Measurements from ENCODE around the gene CELF2.

The CELF2 gene

DNA sequence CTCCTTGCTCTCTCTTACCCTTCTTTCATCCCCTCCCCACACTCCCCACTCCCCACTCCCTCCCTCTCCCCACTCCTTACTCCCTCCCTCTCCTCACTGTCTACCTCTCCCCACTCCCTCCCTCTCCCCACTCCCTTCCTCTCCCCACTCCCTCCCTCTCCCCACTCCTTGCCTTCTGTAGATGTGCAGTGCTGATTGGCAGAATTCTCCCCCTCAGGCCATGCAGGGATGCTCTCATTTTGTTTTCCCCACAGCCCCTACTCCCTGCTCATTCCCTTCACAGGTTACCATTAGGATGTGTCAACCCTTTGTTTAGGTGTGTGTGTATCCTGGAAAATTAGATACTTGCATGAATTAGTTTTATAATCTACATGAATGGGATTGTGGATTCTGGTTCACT lies 90.3 kb downstream of the CELF2 start:
- Histone ChIP-seq H3K27ac (ENCODE audit: low read depth, low read length) (no peak overlapping the region), H3K27me3 (ENCODE audit: control insufficient read depth in 1 of 2, insufficient read depth in 2 of 2, low read length in 2 of 2) (no peaks in the 10 kb centered on the region), H3K4me3 (ENCODE audit: low read depth in 1 of 2, low read length in 2 of 2) (no peak overlapping the region), H3K9ac (ENCODE audit: low read length) (no peak overlapping the region), H3K9me3 (ENCODE audit: low read length) (no peaks in the 10 kb centered on the region), H3K36me3 (ENCODE audit: insufficient read depth, low read length) (no peaks in the 10 kb centered on the region), H3K4me1 (ENCODE audit: insufficient read depth, low read length) (no peaks in the 10 kb centered on the region)

DNA sequence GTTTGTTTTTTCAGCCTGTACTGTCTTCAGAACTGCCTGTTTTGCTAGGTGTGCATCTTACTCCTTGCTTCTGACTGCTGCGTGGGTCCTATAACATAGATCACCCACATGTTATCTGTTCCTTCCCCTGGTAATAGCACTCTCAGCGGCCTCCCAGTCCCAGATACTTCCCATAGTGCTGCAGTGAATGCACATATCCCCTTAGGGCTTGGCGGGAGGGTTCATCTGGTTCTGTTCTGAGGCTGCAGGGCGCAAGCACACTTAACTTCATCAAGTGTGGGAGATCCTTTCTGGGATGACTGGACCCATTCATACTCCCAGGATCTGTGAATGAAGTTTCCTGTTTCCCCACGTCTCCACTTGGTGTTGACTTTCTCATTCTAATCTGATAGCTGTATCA lies 90.7 kb downstream of the CELF2 start:
- H3K36me3 ChIP-seq (ENCODE audit: insufficient read depth, low read length), result no peaks in the 10 kb centered on the region
- H3K9me3 ChIP-seq (ENCODE audit: low read length), result no peaks in the 10 kb centered on the region
- H3K4me3 ChIP-seq (ENCODE audit: low read depth in 1 of 2, low read length in 2 of 2), result no peak overlapping the region
- no peak overlapping the region for H3K9ac ChIP-seq (ENCODE audit: low read length)
- H3K27ac ChIP-seq (ENCODE audit: low read depth, low read length), result no peak overlapping the region
- no peaks in the 10 kb centered on the region for H3K27me3 ChIP-seq (ENCODE audit: control insufficient read depth in 1 of 2, insufficient read depth in 2 of 2, low read length in 2 of 2)
- no peaks in the 10 kb centered on the region for H3K4me1 ChIP-seq (ENCODE audit: insufficient read depth, low read length)

DNA sequence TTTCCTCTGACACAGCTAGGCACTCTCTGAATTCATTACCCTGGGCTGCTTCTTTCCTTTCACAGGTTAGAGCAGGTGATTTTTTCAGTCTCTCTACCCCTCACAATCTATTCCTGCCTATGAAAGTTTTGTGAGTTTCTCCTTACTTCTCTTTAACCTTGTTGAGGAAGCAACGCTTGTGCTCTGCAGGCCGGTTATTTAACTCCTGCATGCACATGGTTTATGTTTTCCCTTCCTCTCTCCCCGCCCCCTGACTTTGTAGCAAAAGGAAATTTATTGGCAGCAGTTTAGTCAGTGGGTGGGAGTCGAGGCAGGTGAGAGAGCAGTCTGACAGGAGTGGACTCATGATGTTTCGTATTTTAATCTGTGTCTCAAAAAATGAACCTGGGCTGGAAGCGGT lies 91.9 kb downstream of the CELF2 start:
- no peaks in the 10 kb centered on the region for H3K4me1 ChIP-seq (ENCODE audit: insufficient read depth, low read length)
- no peaks in the 10 kb centered on the region for H3K27me3 ChIP-seq (ENCODE audit: control insufficient read depth in 1 of 2, insufficient read depth in 2 of 2, low read length in 2 of 2)
- no peak overlapping the region for H3K9ac ChIP-seq (ENCODE audit: low read length)
- no peaks in the 10 kb centered on the region for H3K36me3 ChIP-seq (ENCODE audit: insufficient read depth, low read length)
- H3K9me3 ChIP-seq (ENCODE audit: low read length), result no peaks in the 10 kb centered on the region
- no peak overlapping the region for H3K27ac ChIP-seq (ENCODE audit: low read depth, low read length)
- H3K4me3 ChIP-seq (ENCODE audit: low read depth in 1 of 2, low read length in 2 of 2), result no peak overlapping the region

DNA sequence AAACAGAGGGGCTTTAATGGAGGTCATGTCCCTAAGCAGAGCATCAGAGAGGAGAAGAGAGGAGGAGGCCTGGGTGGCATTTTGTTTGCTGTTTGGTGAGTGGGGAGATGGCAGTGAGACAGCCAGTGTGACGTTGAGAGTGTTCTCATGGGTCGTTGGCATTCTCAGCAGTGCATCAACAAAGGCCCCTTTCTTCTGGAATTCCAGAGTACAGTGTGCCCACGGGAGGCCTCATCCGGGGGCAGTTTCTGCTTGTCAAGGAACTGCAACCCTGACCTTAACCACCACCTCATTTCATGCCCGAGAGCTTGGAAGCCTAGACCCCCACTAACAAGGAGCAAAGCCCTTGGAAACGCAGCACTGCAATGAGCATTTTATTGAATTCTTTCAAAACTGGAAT lies 92.9 kb downstream of the CELF2 start:
- Histone ChIP-seq H3K9ac (ENCODE audit: low read length) (no peak overlapping the region), H3K4me3 (ENCODE audit: low read depth in 1 of 2, low read length in 2 of 2) (no peak overlapping the region), H3K27ac (ENCODE audit: low read depth, low read length) (no peak overlapping the region), H3K27me3 (ENCODE audit: control insufficient read depth in 1 of 2, insufficient read depth in 2 of 2, low read length in 2 of 2) (no peaks in the 10 kb centered on the region), H3K4me1 (ENCODE audit: insufficient read depth, low read length) (no peaks in the 10 kb centered on the region), H3K36me3 (ENCODE audit: insufficient read depth, low read length) (no peaks in the 10 kb centered on the region), H3K9me3 (ENCODE audit: low read length) (no peaks in the 10 kb centered on the region)

DNA sequence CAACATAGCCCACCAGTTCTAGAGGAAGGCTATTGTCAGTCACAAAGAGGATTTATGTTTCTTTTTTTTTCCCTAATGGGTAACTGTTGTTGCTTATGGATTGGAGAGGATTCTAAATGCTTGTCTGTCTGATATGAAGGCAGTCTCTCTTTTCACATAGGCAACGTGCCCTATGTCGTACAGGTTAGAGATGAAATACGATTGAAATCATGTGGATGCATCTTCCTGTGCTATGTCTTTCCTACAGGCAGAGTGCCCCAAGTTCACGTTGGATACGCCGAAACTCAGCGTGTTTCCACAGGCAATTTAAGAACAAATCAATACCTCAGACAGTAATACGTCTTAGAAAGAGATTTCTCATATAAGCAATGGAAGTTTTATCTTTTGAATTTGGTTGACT lies 93.8 kb downstream of the CELF2 start:
- H3K9ac ChIP-seq (ENCODE audit: low read length), result no peak overlapping the region
- no peak overlapping the region for H3K4me3 ChIP-seq (ENCODE audit: low read depth in 1 of 2, low read length in 2 of 2)
- H3K4me1 ChIP-seq (ENCODE audit: insufficient read depth, low read length), result no peaks in the 10 kb centered on the region
- no peak overlapping the region for H3K27ac ChIP-seq (ENCODE audit: low read depth, low read length)
- no peaks in the 10 kb centered on the region for H3K36me3 ChIP-seq (ENCODE audit: insufficient read depth, low read length)
- no peaks in the 10 kb centered on the region for H3K27me3 ChIP-seq (ENCODE audit: control insufficient read depth in 1 of 2, insufficient read depth in 2 of 2, low read length in 2 of 2)
- H3K9me3 ChIP-seq (ENCODE audit: low read length), result no peaks in the 10 kb centered on the region

DNA sequence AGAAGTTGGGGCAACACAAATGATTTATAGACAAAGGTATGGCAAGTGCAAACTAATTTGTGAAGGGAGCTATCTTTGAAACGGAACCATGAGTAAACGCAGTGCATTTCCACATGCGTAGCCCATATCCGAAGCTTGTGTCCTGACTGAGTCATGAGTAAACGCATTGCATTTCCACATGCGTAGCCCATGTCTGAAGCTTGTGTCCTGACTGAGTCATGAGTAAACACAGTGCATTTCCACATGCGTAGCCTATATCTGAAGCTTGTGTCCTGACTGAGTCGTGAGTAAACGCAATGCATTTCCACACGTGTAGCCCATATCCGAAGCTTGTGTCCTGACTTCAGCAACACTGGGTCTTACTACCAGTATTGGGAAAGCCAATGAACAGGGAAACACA lies 95.0 kb downstream of the CELF2 start:
- Histone ChIP-seq H3K36me3 (ENCODE audit: insufficient read depth, low read length) (no peaks in the 10 kb centered on the region), H3K9ac (ENCODE audit: low read length) (no peak overlapping the region), H3K27me3 (ENCODE audit: control insufficient read depth in 1 of 2, insufficient read depth in 2 of 2, low read length in 2 of 2) (no peaks in the 10 kb centered on the region), H3K9me3 (ENCODE audit: low read length) (no peaks in the 10 kb centered on the region), H3K27ac (ENCODE audit: low read depth, low read length) (no peak overlapping the region), H3K4me3 (ENCODE audit: low read depth in 1 of 2, low read length in 2 of 2) (no peak overlapping the region), H3K4me1 (ENCODE audit: insufficient read depth, low read length) (no peaks in the 10 kb centered on the region)

DNA sequence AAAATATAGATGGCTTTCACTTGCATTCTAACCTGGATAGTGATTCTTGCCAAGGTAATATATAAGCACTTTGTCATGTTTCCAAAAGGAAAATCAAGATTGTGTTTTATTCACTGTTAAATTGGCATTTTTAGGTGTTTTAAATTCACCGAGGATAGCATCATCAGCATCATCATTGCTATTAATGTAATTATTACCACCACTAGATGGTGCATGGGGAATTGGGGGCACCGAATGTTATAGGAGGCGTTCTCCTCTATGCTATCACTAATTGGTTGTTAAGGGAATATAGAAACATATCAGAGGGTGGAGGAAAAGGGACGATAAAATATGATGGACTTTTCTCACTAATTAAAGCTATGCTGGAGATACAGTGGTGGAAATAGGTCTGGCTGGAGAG lies 95.5 kb downstream of the CELF2 start:
- Histone ChIP-seq H3K9me3 (ENCODE audit: low read length) (no peaks in the 10 kb centered on the region), H3K4me1 (ENCODE audit: insufficient read depth, low read length) (no peaks in the 10 kb centered on the region), H3K27ac (ENCODE audit: low read depth, low read length) (no peak overlapping the region), H3K9ac (ENCODE audit: low read length) (no peak overlapping the region), H3K27me3 (ENCODE audit: control insufficient read depth in 1 of 2, insufficient read depth in 2 of 2, low read length in 2 of 2) (no peaks in the 10 kb centered on the region), H3K4me3 (ENCODE audit: low read depth in 1 of 2, low read length in 2 of 2) (no peak overlapping the region), H3K36me3 (ENCODE audit: insufficient read depth, low read length) (no peaks in the 10 kb centered on the region)

DNA sequence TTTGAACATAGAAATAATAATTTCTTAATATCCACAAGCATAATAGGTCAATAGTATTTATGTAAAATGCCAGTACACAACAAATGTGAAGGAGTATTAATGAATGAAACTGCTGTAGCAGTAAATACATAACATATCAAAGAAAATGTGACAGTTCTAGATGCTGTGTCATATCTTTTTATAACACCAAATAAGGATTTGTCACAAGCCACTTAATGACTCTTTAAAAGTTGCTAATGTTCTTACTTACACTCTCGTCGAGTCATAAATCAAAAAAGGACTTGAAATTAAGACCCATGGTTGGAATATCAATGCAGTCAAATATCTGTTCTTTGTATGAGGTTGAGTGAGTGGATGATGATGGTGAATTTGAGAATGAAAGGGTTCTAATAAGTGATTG lies 96.6 kb downstream of the CELF2 start:
- H3K4me3 ChIP-seq (ENCODE audit: low read depth in 1 of 2, low read length in 2 of 2), result no peak overlapping the region
- H3K27ac ChIP-seq (ENCODE audit: low read depth, low read length), result no peak overlapping the region
- no peak overlapping the region for H3K9ac ChIP-seq (ENCODE audit: low read length)
- no peaks in the 10 kb centered on the region for H3K4me1 ChIP-seq (ENCODE audit: insufficient read depth, low read length)
- H3K27me3 ChIP-seq (ENCODE audit: control insufficient read depth in 1 of 2, insufficient read depth in 2 of 2, low read length in 2 of 2), result no peaks in the 10 kb centered on the region
- no peaks in the 10 kb centered on the region for H3K9me3 ChIP-seq (ENCODE audit: low read length)
- no peaks in the 10 kb centered on the region for H3K36me3 ChIP-seq (ENCODE audit: insufficient read depth, low read length)

DNA sequence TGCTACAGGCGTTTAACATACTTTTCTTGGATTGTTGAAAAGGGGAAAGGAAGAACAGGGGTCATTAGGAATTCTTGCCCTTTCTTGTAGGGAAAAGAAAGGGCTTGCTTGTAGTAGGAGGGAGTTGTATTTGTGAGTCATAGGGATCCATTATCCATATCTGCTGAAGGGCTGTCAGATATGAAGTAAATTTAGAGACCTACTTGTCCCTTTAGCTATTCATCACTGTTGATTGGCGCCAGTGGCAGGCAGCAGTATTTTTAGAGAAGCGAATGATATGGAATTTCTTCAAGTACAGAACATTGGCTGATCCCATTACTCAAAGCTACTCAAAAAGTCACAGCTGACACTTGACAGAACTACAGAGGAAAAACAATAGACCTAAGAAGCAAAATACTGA lies 97.7 kb downstream of the CELF2 start:
- no peaks in the 10 kb centered on the region for H3K27me3 ChIP-seq (ENCODE audit: control insufficient read depth in 1 of 2, insufficient read depth in 2 of 2, low read length in 2 of 2)
- H3K4me3 ChIP-seq (ENCODE audit: low read depth in 1 of 2, low read length in 2 of 2), result no peak overlapping the region
- no peaks in the 10 kb centered on the region for H3K9me3 ChIP-seq (ENCODE audit: low read length)
- H3K4me1 ChIP-seq (ENCODE audit: insufficient read depth, low read length), result no peaks in the 10 kb centered on the region
- H3K9ac ChIP-seq (ENCODE audit: low read length), result no peak overlapping the region
- no peak overlapping the region for H3K27ac ChIP-seq (ENCODE audit: low read depth, low read length)
- H3K36me3 ChIP-seq (ENCODE audit: insufficient read depth, low read length), result no peaks in the 10 kb centered on the region

DNA sequence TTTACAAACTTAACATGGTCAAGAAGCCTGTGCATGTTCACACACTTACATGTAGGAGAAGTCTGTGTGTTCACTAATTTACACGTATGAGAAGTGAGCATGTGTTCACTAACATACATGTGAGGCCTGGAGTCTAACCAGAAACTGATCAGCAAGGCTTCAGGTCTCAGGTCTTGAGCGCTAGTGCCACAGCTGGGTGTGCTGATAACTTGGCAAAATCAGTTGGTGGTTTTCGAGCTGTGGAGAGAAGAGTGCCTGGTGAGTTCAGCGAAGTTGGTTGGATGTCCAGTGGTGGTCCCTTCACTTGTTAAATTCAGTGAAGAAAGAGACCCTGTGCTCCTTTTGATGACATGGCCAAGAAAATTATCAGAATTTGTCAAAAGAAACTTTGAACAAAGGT lies 98.7 kb downstream of the CELF2 start:
- Histone ChIP-seq H3K9me3 (ENCODE audit: low read length) (no peaks in the 10 kb centered on the region), H3K27ac (ENCODE audit: low read depth, low read length) (no peak overlapping the region), H3K4me3 (ENCODE audit: low read depth in 1 of 2, low read length in 2 of 2) (no peak overlapping the region)

DNA sequence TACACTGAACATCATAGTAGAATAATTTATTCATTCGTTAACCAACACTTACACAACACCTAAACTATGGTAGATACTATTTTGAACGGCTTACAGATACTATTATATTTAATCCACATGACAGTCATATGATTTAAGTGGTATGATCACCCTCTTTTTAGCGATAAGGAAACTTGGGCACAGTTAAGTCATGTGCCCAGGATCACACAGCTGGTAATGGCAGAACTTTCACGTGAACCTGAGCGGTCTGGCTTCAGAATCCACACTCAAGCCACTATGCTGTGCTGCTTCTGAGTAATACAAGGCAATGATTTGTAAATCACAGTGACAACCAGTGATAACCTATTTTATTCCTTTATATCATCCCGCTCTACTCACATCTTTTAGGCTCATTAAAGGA lies 99.1 kb downstream of the CELF2 start:
- peaks cover 13% of the 10 kb centered on the region for H3K4me1 ChIP-seq (ENCODE audit: insufficient read depth, low read length)
- no peak overlapping the region for H3K27ac ChIP-seq (ENCODE audit: low read depth, low read length)
- H3K4me3 ChIP-seq (ENCODE audit: low read depth in 1 of 2, low read length in 2 of 2), result no peak overlapping the region
- H3K9ac ChIP-seq (ENCODE audit: low read length), result no peak overlapping the region
- no peaks in the 10 kb centered on the region for H3K9me3 ChIP-seq (ENCODE audit: low read length)
- H3K36me3 ChIP-seq (ENCODE audit: insufficient read depth, low read length), result no peaks in the 10 kb centered on the region
- H3K27me3 ChIP-seq (ENCODE audit: control insufficient read depth in 1 of 2, insufficient read depth in 2 of 2, low read length in 2 of 2), result no peaks in the 10 kb centered on the region

More for the DNA sequence above, 98.7 kb downstream of the CELF2 start:
- Histone ChIP-seq H3K4me1 (ENCODE audit: insufficient read depth, low read length) (peaks cover 9% of the 10 kb centered on the region), H3K36me3 (ENCODE audit: insufficient read depth, low read length) (no peaks in the 10 kb centered on the region), H3K9ac (ENCODE audit: low read length) (no peak overlapping the region), H3K27me3 (ENCODE audit: control insufficient read depth in 1 of 2, insufficient read depth in 2 of 2, low read length in 2 of 2) (no peaks in the 10 kb centered on the region)

DNA sequence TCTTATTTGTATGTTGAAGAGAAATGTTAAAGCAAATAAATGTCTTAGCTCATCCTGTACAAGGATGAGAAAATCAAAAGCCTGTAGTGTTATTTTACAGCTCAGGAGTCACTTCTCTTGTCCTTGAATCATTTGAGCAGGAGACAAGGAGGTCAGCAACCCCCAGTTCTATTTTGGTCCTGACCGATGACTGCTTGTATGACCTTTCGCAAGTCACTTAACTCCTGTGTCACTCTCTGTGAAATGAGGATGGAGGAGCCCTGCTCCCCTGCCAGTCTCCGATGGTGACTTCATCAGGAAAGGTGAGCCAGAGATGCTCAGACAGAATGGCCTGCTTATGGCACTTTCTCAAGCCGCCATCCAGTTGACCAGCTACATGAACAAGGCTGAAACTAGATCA lies 101.0 kb downstream of the CELF2 start:
- H3K9ac ChIP-seq (ENCODE audit: low read length), result no peak overlapping the region
- no peaks in the 10 kb centered on the region for H3K9me3 ChIP-seq (ENCODE audit: low read length)
- no peak overlapping the region for H3K27ac ChIP-seq (ENCODE audit: low read depth, low read length)
- H3K27me3 ChIP-seq (ENCODE audit: control insufficient read depth in 1 of 2, insufficient read depth in 2 of 2, low read length in 2 of 2), result no peaks in the 10 kb centered on the region
- no peaks in the 10 kb centered on the region for H3K36me3 ChIP-seq (ENCODE audit: insufficient read depth, low read length)
- no peak overlapping the region for H3K4me3 ChIP-seq (ENCODE audit: low read depth in 1 of 2, low read length in 2 of 2)
- peaks cover 26% of the 10 kb centered on the region for H3K4me1 ChIP-seq (ENCODE audit: insufficient read depth, low read length)
